K562 (cell line): ENCODE data around the gene DNMBP. TPM values are rescaled to one million over a fixed set of nuclear protein-coding genes. Genes with fewer than 3 reads are reported as not detected.

Experiments used
- ARID1B ChIP-seq: fragments of 450-650 bp; IDR thresholded peaks from 2 replicates; pipeline ENCODE4 v1.6.1; 2016; ENCODE audit warnings: antibody characterized with exemption, mild to moderate bottlenecking, inconsistent platforms
- ATF2 ChIP-seq: sonication (generic); formaldehyde crosslinking; IDR thresholded peaks from 2 replicates; pipeline ENCODE4 v1.8.1; 2022; ENCODE audit warnings: missing genetic modification reagents
- E2F6 ChIP-seq, 2 experiments: IDR thresholded peaks; 2 replicates each; pipeline ENCODE4 v1.6.1; 2011; ENCODE audit warnings: borderline replicate concordance in 1 of 2, control low read depth in 1 of 2, low read depth in 1 of 2, low read length in 1 of 2, mild to moderate bottlenecking in 1 of 2, mixed read lengths in 1 of 2, moderate library complexity in 1 of 2; ENCODE audit not compliant: insufficient read depth in 1 of 2, insufficient read length in 1 of 2, poor library complexity in 1 of 2, severe bottlenecking in 1 of 2; ENCODE audit errors: extremely low read depth in 1 of 2
- E4F1 ChIP-seq: fragments of 250-450 bp; sonication (Bioruptor Pico); IDR thresholded peaks from 2 replicates; pipeline ENCODE4 v1.5.0; 2021; ENCODE audit warnings: mild to moderate bottlenecking, borderline replicate concordance
- JUND ChIP-seq, 2 experiments: IDR thresholded peaks; 2 replicates in 1 of 2; 3 replicates in 1 of 2; pipeline ENCODE4 v1.6.1; 2011; ENCODE audit warnings: borderline replicate concordance in 2 of 2, low read depth in 2 of 2, low read length in 2 of 2, improper control_type of control experiment in 1 of 2, missing biosample characterization in 1 of 2, missing genetic modification characterization in 1 of 2, missing genetic modification reagents in 1 of 2
- KDM1A ChIP-seq, 2 experiments: fragments of 450-650 bp; IDR thresholded peaks; 2 replicates each; pipeline ENCODE4 v1.6.1; 2016; ENCODE audit warnings: mild to moderate bottlenecking in 2 of 2
- KLF16 ChIP-seq: IDR thresholded peaks from 2 replicates; pipeline ENCODE4 v1.6.1; 2016; ENCODE audit warnings: antibody characterized with exemption
- KLF6 ChIP-seq: fragments of 250-450 bp; sonication (Bioruptor Pico); IDR thresholded peaks from 2 replicates; pipeline ENCODE4 v1.4.0; 2020; ENCODE audit warnings: mild to moderate bottlenecking, moderate library complexity, borderline replicate concordance
- REST ChIP-seq, 2 experiments: fragments of 450-650 bp; formaldehyde crosslinking in 1 of 2; IDR thresholded peaks; 2 replicates each; pipeline versions ENCODE4 v1.4.0 to v1.6.1; 2014 to 2020; ENCODE audit warnings: mild to moderate bottlenecking in 2 of 2, borderline replicate concordance in 1 of 2, low read depth in 1 of 2
- TARDBP ChIP-seq: fragments of 450-650 bp; IDR thresholded peaks from 2 replicates; pipeline ENCODE4 v1.6.1; 2016
- THRAP3 ChIP-seq: fragments of 450-650 bp; IDR thresholded peaks from 2 replicates; pipeline ENCODE4 v1.6.1; 2016; ENCODE audit warnings: mild to moderate bottlenecking, inconsistent platforms, borderline replicate concordance
- TRIM24 ChIP-seq, 2 experiments: fragments of 450-650 bp; IDR thresholded peaks; 2 replicates each; pipeline ENCODE4 v1.6.1; 2016
- ZC3H11A ChIP-seq: IDR thresholded peaks from 2 replicates; pipeline ENCODE4 v1.6.1; 2012; ENCODE audit warnings: low read depth, low read length, improper control_type of control experiment
- polyA plus RNA-seq, 8 experiments: library from polyadenylated mRNA; depleted of rRNA in 4 of 8; stranded (reverse) in 5 of 8; unstranded in 3 of 8; fragments of >200 nt; fragmentation: Nextera tagmentation in 2 of 8; fragmentation: Illumina TruSeq in 1 of 8; extraction: Ambion mirVana in 2 of 8; extraction: Trizol in 1 of 8; gene quantifications; 2 replicates each; pipeline versions ENCODE4 v1.2.1 to v1.2.3, GENCODE V29; 2011 to 2014; ENCODE audit warnings: inconsistent platforms in 1 of 8, missing spikeins in 1 of 8
- total RNA-seq, 7 experiments: library from RNA; depleted of rRNA in 6 of 7; stranded (reverse); fragments of >200 nt in 6 of 7; fragmentation: Illumina TruSeq in 2 of 7; extraction: Trizol in 2 of 7; gene quantifications; 2 replicates each; pipeline versions ENCODE4 v1.2.1 to v1.2.3, GENCODE V29; 2011 to 2021; ENCODE audit warnings: low replicate concordance in 1 of 7

Gene DNMBP
- total and polyA plus RNA-seq, 9 of the 15 experiments (the other 6 are each of a cell fraction or from before 2014, with no cell fraction given): 0.83 to 3.7 (median 2.2) TPM

- TF ChIP-seq REST (IDR thresholded peaks at IDR 0.05; ENCODE audit: borderline replicate concordance): no peak
- TF ChIP-seq REST (CRISPR knock-in tag; IDR thresholded peaks at IDR 0.05; ENCODE audit: low read depth): no peak
- no peak for TF ChIP-seq E2F6 (IDR thresholded peaks at IDR 0.05; ENCODE audit: borderline replicate concordance in 1 of 2, extremely low read depth in 1 of 2, insufficient read depth in 1 of 2, insufficient read length in 1 of 2, low read depth in 1 of 2, low read length in 1 of 2, poor library complexity in 1 of 2, severe bottlenecking in 1 of 2)
- no peak for TF ChIP-seq ATF2
- no peak for TF ChIP-seq KLF6
- TF ChIP-seq KLF16: peak; percentile 32; the same call in 1 of the 2 replicates
- TF ChIP-seq E4F1 (CRISPR knock-in tag): no peak
- peak; percentile 67 for TF ChIP-seq ARID1B
- 0 out of 4 replicates have a peak, but pooled peaks have one; percentile 9 to 10 for TF ChIP-seq TRIM24 (IDR thresholded peaks at IDR 0.05)
- TF ChIP-seq KDM1A (IDR thresholded peaks at IDR 0.05): 0 out of 4 replicates have a peak, but pooled peaks of 1 of the 2 experiments have one; percentile 9
- no peak for TF ChIP-seq JUND (IDR thresholded peaks at IDR 0.05; ENCODE audit: borderline replicate concordance, low read depth, low read length)
- no peak for TF ChIP-seq JUND (tag; IDR thresholded peaks at IDR 0.05; ENCODE audit: borderline replicate concordance, low read depth, low read length)
- no peak for TF ChIP-seq ZC3H11A
- no peak for TF ChIP-seq TARDBP
- no peak for TF ChIP-seq THRAP3
Measured at GRCh38 chr10:99874341-99875085, 135.2 kb downstream of the DNMBP start (continued).
